T-helper 2 cell (primary cell): ENCODE measurements around the gene LZTS2.

Source experiments
- DNase-seq, 5 experiments: peaks; one replicate each; pipeline versions ENCODE4 v3.0.0 to v3.0.0-alpha.2; 2012 to 2022

Gene LZTS2

GRCh38 chr10:101056365-101057151 lies 57.0 kb downstream of the LZTS2 start:
- DNase-seq, result no peak
